ENCODE measurements around the gene ZBTB7C. TPM values are rescaled to one million over a fixed set of nuclear protein-coding genes. Genes with fewer than 3 reads are reported as not detected.

ZBTB7C gene
- total RNA-seq, 1 donor from 2014 or later, result 0.15 TPM

DNA sequence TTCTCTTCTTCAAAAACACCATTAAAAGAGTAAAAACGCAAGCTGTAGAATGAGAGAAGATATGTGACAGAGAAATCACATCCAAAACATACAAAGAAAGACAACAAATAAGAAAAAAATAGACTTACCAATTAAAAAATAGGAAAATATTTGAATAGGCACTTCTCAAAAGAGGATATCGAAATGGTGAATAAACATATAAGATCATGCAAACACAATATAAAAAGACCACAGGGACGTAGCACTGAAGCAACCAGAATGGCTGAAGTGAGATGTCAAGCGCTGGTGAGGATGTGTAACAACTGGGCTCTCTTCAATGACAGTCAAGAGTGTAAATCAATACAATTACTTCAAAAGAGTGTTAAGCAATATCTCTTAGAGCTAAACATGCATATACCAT lies 202.3 kb downstream of the ZBTB7C start:
- no peak overlapping the region for H2AFZ ChIP-seq (replicated peaks)
- no peak overlapping the region for H3K27ac Mint-ChIP-seq
- no peak for DNase-seq (ENCODE audit: low spot score)
- H3K4me3 Mint-ChIP-seq, result no peak overlapping the region
- no peaks in the 10 kb centered on the region for H4K20me1 ChIP-seq (ENCODE audit: low read depth)
- H3K4me1 Mint-ChIP-seq, result peaks cover 11% of the 10 kb centered on the region
- peaks cover 6% of the 10 kb centered on the region for H3K27me3 Mint-ChIP-seq (ENCODE audit: insufficient read depth, low read depth)
- H3K36me3 Mint-ChIP-seq, result no peaks in the 10 kb centered on the region
- H3K36me3 ChIP-seq, result no peaks in the 10 kb centered on the region
- no peaks in the 10 kb centered on the region for H3K79me2 ChIP-seq (ENCODE audit: low read depth)
- no peak overlapping the region for H3K4me3 ChIP-seq
- no peak overlapping the region for H3K9ac ChIP-seq
- H3K27ac ChIP-seq, result no peak overlapping the region
- TF ChIP-seq, protein P1, sequence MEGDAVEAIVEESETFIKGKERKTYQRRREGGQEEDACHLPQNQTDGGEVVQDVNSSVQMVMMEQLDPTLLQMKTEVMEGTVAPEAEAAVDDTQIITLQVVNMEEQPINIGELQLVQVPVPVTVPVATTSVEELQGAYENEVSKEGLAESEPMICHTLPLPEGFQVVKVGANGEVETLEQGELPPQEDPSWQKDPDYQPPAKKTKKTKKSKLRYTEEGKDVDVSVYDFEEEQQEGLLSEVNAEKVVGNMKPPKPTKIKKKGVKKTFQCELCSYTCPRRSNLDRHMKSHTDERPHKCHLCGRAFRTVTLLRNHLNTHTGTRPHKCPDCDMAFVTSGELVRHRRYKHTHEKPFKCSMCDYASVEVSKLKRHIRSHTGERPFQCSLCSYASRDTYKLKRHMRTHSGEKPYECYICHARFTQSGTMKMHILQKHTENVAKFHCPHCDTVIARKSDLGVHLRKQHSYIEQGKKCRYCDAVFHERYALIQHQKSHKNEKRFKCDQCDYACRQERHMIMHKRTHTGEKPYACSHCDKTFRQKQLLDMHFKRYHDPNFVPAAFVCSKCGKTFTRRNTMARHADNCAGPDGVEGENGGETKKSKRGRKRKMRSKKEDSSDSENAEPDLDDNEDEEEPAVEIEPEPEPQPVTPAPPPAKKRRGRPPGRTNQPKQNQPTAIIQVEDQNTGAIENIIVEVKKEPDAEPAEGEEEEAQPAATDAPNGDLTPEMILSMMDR (IDR thresholded peaks at IDR 0.05), result no peak
- TF ChIP-seq EZH2phosphoT487 (IDR thresholded peaks at IDR 0.05) (no peak), EZH2 (IDR thresholded peaks at IDR 0.05) (no peak)
- no peak overlapping the region for H3K4me2 ChIP-seq
- H3K9me3 ChIP-seq (ENCODE audit: low read depth), result no peaks in the 10 kb centered on the region
- no peaks in the 10 kb centered on the region for H3K4me1 ChIP-seq
- peaks cover 8% of the 10 kb centered on the region for H3K9me3 Mint-ChIP-seq
- no peaks in the 10 kb centered on the region for H3F3A ChIP-seq (ENCODE audit: low read depth)
- H3K27me3 ChIP-seq, result no peaks in the 10 kb centered on the region

DNA sequence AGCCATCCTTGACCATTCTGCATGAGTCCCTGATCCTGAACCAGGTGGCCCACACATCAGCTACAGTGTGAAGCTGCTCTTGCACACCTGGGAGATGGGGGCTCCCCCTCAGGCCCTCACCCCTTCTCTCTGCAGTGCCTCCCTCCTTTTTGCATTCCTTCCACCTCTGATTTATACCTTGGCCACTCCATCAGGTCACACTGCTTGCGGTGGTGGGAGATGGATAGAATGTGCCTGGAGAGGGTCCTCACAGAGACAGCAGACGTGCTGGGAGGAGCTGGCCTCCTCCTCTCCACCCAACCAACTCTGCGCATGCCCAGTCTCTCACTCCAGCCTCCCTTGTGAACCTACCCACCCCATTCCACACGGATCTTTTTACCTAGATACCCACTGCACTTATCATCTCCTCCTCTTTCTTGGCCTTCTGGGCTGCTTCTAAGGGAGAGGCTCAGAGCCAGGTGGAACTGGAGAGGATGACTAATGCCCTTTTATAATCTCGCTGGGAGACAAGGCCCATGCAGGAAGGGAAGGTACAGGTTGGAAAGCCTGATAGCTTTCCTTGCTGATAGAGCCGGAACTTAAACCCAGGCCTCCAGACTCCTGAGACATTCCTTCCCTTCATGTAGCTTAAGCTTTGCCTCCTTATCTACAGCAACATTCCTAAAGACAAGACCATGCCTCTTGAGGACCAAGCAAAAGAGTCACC lies 205.1 kb downstream of the ZBTB7C start:
- H3K27ac Mint-ChIP-seq, result no peak overlapping the region
- no peaks in the 10 kb centered on the region for H3K36me3 Mint-ChIP-seq
- DNase-seq (ENCODE audit: low spot score), result no peak
- H3K79me2 ChIP-seq (ENCODE audit: low read depth), result no peaks in the 10 kb centered on the region
- H3K27me3 Mint-ChIP-seq (ENCODE audit: insufficient read depth, low read depth), result peaks cover 6% of the 10 kb centered on the region
- TF ChIP-seq EZH2phosphoT487 (IDR thresholded peaks at IDR 0.05), result no peak
- TF ChIP-seq, protein P1 (IDR thresholded peaks at IDR 0.05), result no peak
- TF ChIP-seq EZH2 (IDR thresholded peaks at IDR 0.05), result no peak
- H4K20me1 ChIP-seq (ENCODE audit: low read depth), result no peaks in the 10 kb centered on the region
- no peak overlapping the region for H3K4me2 ChIP-seq
- H3K4me1 ChIP-seq, result no peaks in the 10 kb centered on the region
- H3K9me3 ChIP-seq (ENCODE audit: low read depth), result no peaks in the 10 kb centered on the region
- H3K4me3 Mint-ChIP-seq, result no peak overlapping the region
- H3K27me3 ChIP-seq, result no peaks in the 10 kb centered on the region
- H3K4me1 Mint-ChIP-seq, result peaks cover 15% of the 10 kb centered on the region
- H3K9me3 Mint-ChIP-seq, result no peaks in the 10 kb centered on the region
- H3K36me3 ChIP-seq, result no peaks in the 10 kb centered on the region
- H3K27ac ChIP-seq, result no peak overlapping the region
- H3K9ac ChIP-seq, result no peak overlapping the region
- H3K4me3 ChIP-seq, result no peak overlapping the region
- H2AFZ ChIP-seq (replicated peaks), result no peak overlapping the region
- no peaks in the 10 kb centered on the region for H3F3A ChIP-seq (ENCODE audit: low read depth)

DNA sequence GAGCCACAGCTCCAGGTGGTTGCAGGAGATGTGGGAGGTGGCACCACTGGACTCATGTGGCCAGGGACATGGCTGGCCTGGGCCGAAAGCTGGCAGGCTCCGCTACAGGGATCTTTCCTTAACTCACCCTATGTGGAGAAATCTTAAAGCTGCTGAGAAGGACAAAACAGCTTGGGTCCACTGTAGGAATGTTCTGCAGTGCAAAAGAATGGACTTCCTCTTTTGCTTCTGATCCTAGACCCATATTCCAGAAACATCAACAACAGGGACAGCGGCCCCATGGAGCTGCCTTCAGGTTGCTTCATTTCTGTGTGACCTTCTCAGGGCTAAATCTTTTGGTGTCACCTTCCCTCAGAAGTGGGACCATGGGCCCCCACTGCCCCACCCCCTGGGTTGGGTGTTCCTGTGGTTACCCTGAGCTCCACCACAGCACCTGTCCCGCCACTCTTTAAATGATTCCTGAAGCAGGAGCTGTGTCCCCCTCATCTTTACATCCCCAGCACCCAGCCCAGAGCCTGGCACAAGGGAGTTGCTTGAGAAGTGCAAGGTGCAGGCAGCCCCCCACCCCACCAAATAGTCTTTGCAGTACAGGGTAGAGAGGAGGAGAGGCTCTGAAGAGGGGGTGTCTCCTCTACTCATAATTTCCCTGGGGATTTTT lies 205.8 kb downstream of the ZBTB7C start:
- H3K9me3 ChIP-seq (ENCODE audit: low read depth), result no peaks in the 10 kb centered on the region
- no peaks in the 10 kb centered on the region for H3K27me3 ChIP-seq
- no peak overlapping the region for H3K9ac ChIP-seq
- no peak overlapping the region for H3K4me2 ChIP-seq
- Mint-ChIP-seq H3K27me3 (ENCODE audit: insufficient read depth, low read depth) (peaks cover 6% of the 10 kb centered on the region), H3K9me3 (no peaks in the 10 kb centered on the region), H3K4me1 (peaks cover 12% of the 10 kb centered on the region), H3K36me3 (no peaks in the 10 kb centered on the region), H3K27ac (no peak overlapping the region), H3K4me3 (no peak overlapping the region)
- TF ChIP-seq, protein P1 (IDR thresholded peaks at IDR 0.05), result no peak
- TF ChIP-seq EZH2phosphoT487 (IDR thresholded peaks at IDR 0.05) (no peak), EZH2 (IDR thresholded peaks at IDR 0.05) (no peak)
- no peak overlapping the region for H2AFZ ChIP-seq (replicated peaks)
- no peaks in the 10 kb centered on the region for H3K36me3 ChIP-seq
- H3K4me1 ChIP-seq, result no peaks in the 10 kb centered on the region
- H3K4me3 ChIP-seq, result no peak overlapping the region
- DNase-seq (ENCODE audit: low spot score), result no peak
- H3K27ac ChIP-seq, result no peak overlapping the region
- H4K20me1 ChIP-seq (ENCODE audit: low read depth), result no peaks in the 10 kb centered on the region
- no peaks in the 10 kb centered on the region for H3K79me2 ChIP-seq (ENCODE audit: low read depth)
- no peaks in the 10 kb centered on the region for H3F3A ChIP-seq (ENCODE audit: low read depth)
